Astrocyte (in vitro differentiated cells and primary cell): ENCODE measurements around the gene PDE11A. TPM values are rescaled to one million over a fixed set of nuclear protein-coding genes. Genes with fewer than 3 reads are reported as not detected.

ENCODE experiments used
- DNase-seq: peaks from one replicate; pipeline ENCODE4 v3.0.0-alpha.2; 2010; ENCODE audit warnings: low read depth
- FAIRE-seq: peaks from 2 replicates; lab custom pipeline; 2011; peaks lifted over from hg19 to GRCh38; lab: Jason Lieb, UNC
- H2AFZ ChIP-seq: 2 replicates; pipeline ENCODE4 v1.6.0; 2012; ENCODE audit warnings: low read depth, low read length, inconsistent platforms
- H3K27ac ChIP-seq: 2 replicates; pipeline ENCODE4 v1.5.1; 2011; ENCODE audit warnings: low read depth, low read length, inconsistent platforms
- H3K27me3 ChIP-seq: 2 replicates; pipeline ENCODE4 v1.6.0; 2011; ENCODE audit warnings: low read length, inconsistent platforms; ENCODE audit not compliant: insufficient read depth
- H3K36me3 ChIP-seq: 2 replicates; pipeline ENCODE4 v1.5.1; 2011; ENCODE audit warnings: low read length, inconsistent platforms; ENCODE audit not compliant: insufficient read depth
- H3K4me1 ChIP-seq: 2 replicates; pipeline ENCODE4 v1.5.1; 2011; ENCODE audit warnings: low read length, inconsistent platforms; ENCODE audit not compliant: insufficient read depth
- H3K4me2 ChIP-seq: 2 replicates; pipeline ENCODE4 v1.6.0; 2012; ENCODE audit warnings: low read length, inconsistent platforms
- H3K4me3 ChIP-seq: 2 replicates; pipeline ENCODE4 v1.5.1; 2011; ENCODE audit warnings: low read depth, mild to moderate bottlenecking, low read length, inconsistent platforms; ENCODE audit not compliant: insufficient read depth
- H3K79me2 ChIP-seq: 2 replicates; pipeline ENCODE4 v1.6.0; 2012; ENCODE audit warnings: mild to moderate bottlenecking, low read length, inconsistent platforms; ENCODE audit not compliant: insufficient read depth
- H3K9ac ChIP-seq: 2 replicates; pipeline ENCODE4 v1.6.0; 2012; ENCODE audit warnings: mild to moderate bottlenecking, low read length, inconsistent platforms
- H3K9me3 ChIP-seq: 2 replicates; pipeline ENCODE4 v1.5.1; 2012; ENCODE audit warnings: low read depth, mild to moderate bottlenecking, low read length, inconsistent platforms; ENCODE audit not compliant: insufficient read depth
- H4K20me1 ChIP-seq: 2 replicates; pipeline ENCODE4 v1.6.0; 2012; ENCODE audit warnings: low read length, inconsistent platforms; ENCODE audit not compliant: insufficient read depth
- H3K27ac Mint-ChIP-seq: one replicate; pipeline ENCODE4 v1.8.0; 2021; ENCODE audit warnings: mild to moderate bottlenecking, mixed read lengths; ENCODE audit not compliant: unreplicated experiment
- H3K27me3 Mint-ChIP-seq: one replicate; pipeline ENCODE4 v1.8.0; 2021; ENCODE audit warnings: low read depth, mixed read lengths; ENCODE audit not compliant: unreplicated experiment
- H3K36me3 Mint-ChIP-seq: one replicate; pipeline ENCODE4 v1.8.0; 2021; ENCODE audit warnings: low read depth, mixed read lengths; ENCODE audit not compliant: unreplicated experiment
- H3K4me1 Mint-ChIP-seq: one replicate; pipeline ENCODE4 v1.8.0; 2021; ENCODE audit warnings: low read depth, mixed read lengths; ENCODE audit not compliant: unreplicated experiment
- H3K4me3 Mint-ChIP-seq: one replicate; pipeline ENCODE4 v1.8.0; 2021; ENCODE audit warnings: mild to moderate bottlenecking, moderate library complexity, mixed read lengths; ENCODE audit not compliant: unreplicated experiment
- H3K9me3 Mint-ChIP-seq: one replicate; pipeline ENCODE4 v1.8.0; 2021; ENCODE audit warnings: mild to moderate bottlenecking, mixed read lengths; ENCODE audit not compliant: unreplicated experiment
- CTCF ChIP-seq: IDR thresholded peaks from 2 replicates; pipeline ENCODE4 v1.5.1; 2011; ENCODE audit warnings: low read depth, mild to moderate bottlenecking, inconsistent platforms, low read length, moderate library complexity; ENCODE audit not compliant: insufficient read depth
- EZH2 ChIP-seq: IDR thresholded peaks from 2 replicates; pipeline ENCODE4 v1.6.1; 2012; ENCODE audit warnings: mild to moderate bottlenecking, low read length, inconsistent platforms; ENCODE audit not compliant: insufficient read depth
- total RNA-seq: library from RNA; stranded (reverse); gene quantifications from 2 replicates; pipeline ENCODE4 v1.2.1, GENCODE V29; 2021

Gene PDE11A
- total RNA-seq, 1 donor from 2014 or later: 0.45 TPM

GRCh38 chr2:177717831-177718618, 354.6 kb downstream of the PDE11A start:
- H3K27ac ChIP-seq: no peak overlapping the region
- H3K36me3 ChIP-seq: no peaks in the 10 kb centered on the region
- no peaks in the 10 kb centered on the region for H3K27me3 ChIP-seq
- Mint-ChIP-seq H3K27ac (no peak overlapping the region), H3K9me3 (no peaks in the 10 kb centered on the region), H3K36me3 (no peaks in the 10 kb centered on the region), H3K4me3 (no peak overlapping the region), H3K27me3 (peaks cover 10% of the 10 kb centered on the region), H3K4me1 (no peaks in the 10 kb centered on the region)
- no peak overlapping the region for H2AFZ ChIP-seq
- no peaks in the 10 kb centered on the region for H4K20me1 ChIP-seq
- DNase-seq (no peak), FAIRE-seq (no peak)
- no peaks in the 10 kb centered on the region for H3K79me2 ChIP-seq
- H3K4me1 ChIP-seq: no peaks in the 10 kb centered on the region
- no peak overlapping the region for H3K4me2 ChIP-seq
- no peak overlapping the region for H3K9ac ChIP-seq
- no peaks in the 10 kb centered on the region for H3K9me3 ChIP-seq
- H3K4me3 ChIP-seq: no peak overlapping the region
- TF ChIP-seq EZH2: no peak
- no peak for TF ChIP-seq CTCF

- H4K20me1 ChIP-seq: no peaks in the 10 kb centered on the region
- TF ChIP-seq EZH2 (no peak), CTCF (no peak)
- Mint-ChIP-seq H3K27me3 (peaks cover 10% of the 10 kb centered on the region), H3K9me3 (no peaks in the 10 kb centered on the region), H3K4me3 (no peak overlapping the region), H3K36me3 (no peaks in the 10 kb centered on the region), H3K4me1 (peaks cover 3% of the 10 kb centered on the region), H3K27ac (no peak overlapping the region)
- H3K36me3 ChIP-seq: no peaks in the 10 kb centered on the region
- no peak overlapping the region for H2AFZ ChIP-seq
- no peak overlapping the region for H3K9ac ChIP-seq
- H3K79me2 ChIP-seq: no peaks in the 10 kb centered on the region
- no peaks in the 10 kb centered on the region for H3K4me1 ChIP-seq
- no peak overlapping the region for H3K4me2 ChIP-seq
- H3K4me3 ChIP-seq: no peak overlapping the region
- no peak overlapping the region for H3K27ac ChIP-seq
- FAIRE-seq (no peak), DNase-seq (no peak)
- H3K27me3 ChIP-seq: no peaks in the 10 kb centered on the region
- no peaks in the 10 kb centered on the region for H3K9me3 ChIP-seq
Measured at GRCh38 chr2:177716484-177716883, 356.1 kb downstream of the PDE11A start.

- Mint-ChIP-seq H3K4me3 (no peak overlapping the region), H3K27ac (no peak overlapping the region), H3K4me1 (peaks cover 3% of the 10 kb centered on the region), H3K9me3 (no peaks in the 10 kb centered on the region), H3K36me3 (no peaks in the 10 kb centered on the region), H3K27me3 (peaks cover 10% of the 10 kb centered on the region)
- H3K79me2 ChIP-seq: no peaks in the 10 kb centered on the region
- TF ChIP-seq CTCF (no peak), EZH2 (no peak)
- H4K20me1 ChIP-seq: no peaks in the 10 kb centered on the region
- H2AFZ ChIP-seq: no peak overlapping the region
- no peaks in the 10 kb centered on the region for H3K27me3 ChIP-seq
- H3K9ac ChIP-seq: no peak overlapping the region
- no peaks in the 10 kb centered on the region for H3K9me3 ChIP-seq
- DNase-seq: no peak
- H3K4me3 ChIP-seq: no peak overlapping the region
- H3K36me3 ChIP-seq: no peaks in the 10 kb centered on the region
- no peak overlapping the region for H3K27ac ChIP-seq
- no peaks in the 10 kb centered on the region for H3K4me1 ChIP-seq
- no peak for FAIRE-seq
- H3K4me2 ChIP-seq: no peak overlapping the region
Measured at GRCh38 chr2:177715771-177716170, 356.8 kb downstream of the PDE11A start.
